ENCODE data around the gene MBP. TPM values are rescaled to one million over a fixed set of nuclear protein-coding genes. Genes with fewer than 3 reads are reported as not detected.
"Not testable (repeated sequence)": the region's sequence is repeated elsewhere in the genome, so short reads cannot be mapped to it uniquely, and the experiment has no call there.

MBP gene
- total RNA-seq, 1 donor = 80.7 TPM

GRCh38 chr18:76977108-76977621 lies 155.4 kb downstream of the MBP start:
- Histone ChIP-seq H3K4me1 (ENCODE audit: insufficient read depth, low read length) (no peaks in the 10 kb centered on the region), H3K27me3 (ENCODE audit: insufficient read depth, low read length) (no peaks in the 10 kb centered on the region), H3K9me3 (ENCODE audit: low read depth, low read length) (no peaks in the 10 kb centered on the region), H3K4me3 (ENCODE audit: low read length) (no peak overlapping the region)

- Histone ChIP-seq H3K4me1 (ENCODE audit: insufficient read depth, low read length) (no peaks in the 10 kb centered on the region), H3K4me3 (ENCODE audit: low read length) (no peak overlapping the region), H3K9me3 (ENCODE audit: low read depth, low read length) (no peaks in the 10 kb centered on the region), H3K27me3 (ENCODE audit: insufficient read depth, low read length) (no peaks in the 10 kb centered on the region)
Measured at GRCh38 chr18:76975577-76976110, 156.9 kb downstream of the MBP start.

GRCh38 chr18:76974386-76974785 lies 158.2 kb downstream of the MBP start:
- Histone ChIP-seq H3K9me3 (ENCODE audit: low read depth, low read length) (no peaks in the 10 kb centered on the region), H3K4me1 (ENCODE audit: insufficient read depth, low read length) (no peaks in the 10 kb centered on the region), H3K27me3 (ENCODE audit: insufficient read depth, low read length) (no peaks in the 10 kb centered on the region), H3K4me3 (ENCODE audit: low read length) (no peak overlapping the region)

- Histone ChIP-seq H3K9me3 (ENCODE audit: low read depth, low read length) (no peaks in the 10 kb centered on the region), H3K27me3 (ENCODE audit: insufficient read depth, low read length) (no peaks in the 10 kb centered on the region), H3K4me3 (ENCODE audit: low read length) (no peak overlapping the region), H3K4me1 (ENCODE audit: insufficient read depth, low read length) (no peaks in the 10 kb centered on the region)
Measured at GRCh38 chr18:76973520-76974266, 158.9 kb downstream of the MBP start.

- H3K9me3 ChIP-seq (ENCODE audit: low read depth, low read length) = no peaks in the 10 kb centered on the region
- no peak overlapping the region for H3K4me3 ChIP-seq (ENCODE audit: low read length)
- H3K4me1 ChIP-seq (ENCODE audit: insufficient read depth, low read length) = no peaks in the 10 kb centered on the region
- no peaks in the 10 kb centered on the region for H3K27me3 ChIP-seq (ENCODE audit: insufficient read depth, low read length)
Measured at GRCh38 chr18:76972846-76973519, 159.6 kb downstream of the MBP start.

GRCh38 chr18:76972241-76972640 lies 160.3 kb downstream of the MBP start:
- Histone ChIP-seq H3K4me3 (ENCODE audit: low read length) (no peak overlapping the region), H3K4me1 (ENCODE audit: insufficient read depth, low read length) (peaks cover 5% of the 10 kb centered on the region), H3K27me3 (ENCODE audit: insufficient read depth, low read length) (no peaks in the 10 kb centered on the region), H3K9me3 (ENCODE audit: low read depth, low read length) (no peaks in the 10 kb centered on the region)

GRCh38 chr18:76970770-76971559 lies 161.6 kb downstream of the MBP start:
- H3K4me1 ChIP-seq (ENCODE audit: insufficient read depth, low read length) = peaks cover 5% of the 10 kb centered on the region
- no peaks in the 10 kb centered on the region for H3K9me3 ChIP-seq (ENCODE audit: low read depth, low read length)
- H3K27me3 ChIP-seq (ENCODE audit: insufficient read depth, low read length) = no peaks in the 10 kb centered on the region
- no peak overlapping the region for H3K4me3 ChIP-seq (ENCODE audit: low read length)

GRCh38 chr18:76967721-76968472 lies 164.7 kb downstream of the MBP start:
- no peaks in the 10 kb centered on the region for H3K27me3 ChIP-seq (ENCODE audit: insufficient read depth, low read length)
- H3K4me3 ChIP-seq (ENCODE audit: low read length) = no peak overlapping the region
- no peaks in the 10 kb centered on the region for H3K9me3 ChIP-seq (ENCODE audit: low read depth, low read length)
- H3K4me1 ChIP-seq (ENCODE audit: insufficient read depth, low read length) = peaks cover 12% of the 10 kb centered on the region

GRCh38 chr18:76967299-76967698 lies 165.3 kb downstream of the MBP start:
- peaks cover 14% of the 10 kb centered on the region for H3K4me1 ChIP-seq (ENCODE audit: insufficient read depth, low read length)
- not testable (repeated sequence) for H3K9me3 ChIP-seq (ENCODE audit: low read depth, low read length); H3K27me3 ChIP-seq (ENCODE audit: insufficient read depth, low read length); H3K4me3 ChIP-seq (ENCODE audit: low read length)

- not testable (repeated sequence) for H3K4me3 ChIP-seq (ENCODE audit: low read length); H3K9me3 ChIP-seq (ENCODE audit: low read depth, low read length); H3K27me3 ChIP-seq (ENCODE audit: insufficient read depth, low read length)
- H3K4me1 ChIP-seq (ENCODE audit: insufficient read depth, low read length) = peaks cover 14% of the 10 kb centered on the region
Measured at GRCh38 chr18:76965555-76966151, 166.9 kb downstream of the MBP start.

GRCh38 chr18:76963936-76964335 lies 168.6 kb downstream of the MBP start:
- H3K27me3 ChIP-seq (ENCODE audit: insufficient read depth, low read length) = no peaks in the 10 kb centered on the region
- no peaks in the 10 kb centered on the region for H3K9me3 ChIP-seq (ENCODE audit: low read depth, low read length)
- no peak overlapping the region for H3K4me3 ChIP-seq (ENCODE audit: low read length)
- H3K4me1 ChIP-seq (ENCODE audit: insufficient read depth, low read length) = peaks cover 14% of the 10 kb centered on the region

GRCh38 chr18:76962851-76963250 lies 169.7 kb downstream of the MBP start:
- Histone ChIP-seq H3K27me3 (ENCODE audit: insufficient read depth, low read length) (no peaks in the 10 kb centered on the region), H3K4me3 (ENCODE audit: low read length) (no peak overlapping the region), H3K9me3 (ENCODE audit: low read depth, low read length) (no peaks in the 10 kb centered on the region), H3K4me1 (ENCODE audit: insufficient read depth, low read length) (peaks cover 14% of the 10 kb centered on the region)

GRCh38 chr18:76960528-76961035 lies 172.0 kb downstream of the MBP start:
- Histone ChIP-seq H3K27me3 (ENCODE audit: insufficient read depth, low read length) (no peaks in the 10 kb centered on the region), H3K4me3 (ENCODE audit: low read length) (no peak overlapping the region), H3K9me3 (ENCODE audit: low read depth, low read length) (no peaks in the 10 kb centered on the region), H3K4me1 (ENCODE audit: insufficient read depth, low read length) (peaks cover 8% of the 10 kb centered on the region)

GRCh38 chr18:76959605-76960004 lies 173.0 kb downstream of the MBP start:
- peaks cover 8% of the 10 kb centered on the region for H3K4me1 ChIP-seq (ENCODE audit: insufficient read depth, low read length)
- H3K9me3 ChIP-seq (ENCODE audit: low read depth, low read length) = no peaks in the 10 kb centered on the region
- no peak overlapping the region for H3K4me3 ChIP-seq (ENCODE audit: low read length)
- no peaks in the 10 kb centered on the region for H3K27me3 ChIP-seq (ENCODE audit: insufficient read depth, low read length)
